ENCODE results near the gene SLC46A1.

SLC46A1 gene

DNA sequence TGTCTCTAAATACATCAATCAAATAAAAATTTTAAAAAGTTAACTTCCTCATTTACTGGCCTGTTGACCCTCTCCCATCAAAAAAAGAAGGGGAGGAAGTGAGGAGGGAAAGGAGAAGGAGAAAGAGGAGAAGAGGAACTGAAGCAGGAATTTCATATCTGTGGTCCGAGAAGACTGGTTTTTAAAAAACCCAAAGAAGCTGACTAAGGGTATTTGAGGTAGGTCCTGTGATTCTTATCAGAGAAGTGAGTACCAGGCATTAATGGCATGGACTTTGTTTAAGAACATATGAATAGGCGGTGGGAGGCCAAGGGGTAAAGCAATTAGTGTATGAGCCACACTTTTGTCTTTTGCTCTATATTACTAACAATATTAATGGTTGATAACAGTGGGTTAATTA lies 2.0 kb downstream of the SLC46A1 start:
- no peak for DNase-seq (ENCODE audit: low spot score)

DNA sequence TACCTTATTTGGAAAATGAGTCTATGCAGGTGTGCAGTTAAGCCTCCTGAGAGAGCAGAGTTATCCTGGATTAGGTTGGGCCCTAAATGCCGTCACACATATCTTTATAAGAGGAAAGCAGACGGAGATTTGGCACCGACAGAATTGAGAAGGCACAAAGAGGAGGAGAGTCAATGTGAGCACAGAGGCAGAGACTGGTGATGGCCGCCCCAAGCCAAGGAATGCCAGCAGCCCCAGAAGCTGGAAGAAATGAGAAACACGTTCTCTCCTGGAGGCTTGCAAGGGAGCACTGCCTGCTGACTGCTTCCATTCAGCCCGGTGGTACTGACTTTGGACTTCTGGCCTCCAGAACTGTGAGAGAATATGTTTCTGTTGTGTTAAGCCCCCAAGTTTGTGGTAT lies 3.2 kb downstream of the SLC46A1 start:
- DNase-seq (ENCODE audit: low spot score) = no peak

DNA sequence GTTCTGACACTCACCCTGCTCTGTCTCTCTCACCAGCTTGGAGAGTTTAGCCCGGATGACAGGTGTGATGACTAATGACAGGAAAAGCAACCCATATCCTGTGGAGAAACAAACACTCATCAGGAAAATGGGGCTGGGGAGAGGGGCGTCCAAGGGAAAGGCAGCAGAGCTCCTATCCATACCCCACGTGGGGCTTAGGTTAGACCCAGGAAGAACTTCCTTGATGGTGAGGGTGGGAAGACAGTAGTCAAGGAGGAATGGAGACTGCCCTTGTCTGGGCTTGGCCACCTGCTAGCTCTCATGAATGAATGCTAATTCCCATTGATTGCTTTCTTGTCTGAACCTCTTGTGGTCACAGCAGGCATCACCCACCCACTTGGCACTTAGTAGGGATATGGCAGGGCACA lies 3.8 kb downstream of the SLC46A1 start:
- no peak for DNase-seq (ENCODE audit: low spot score)

DNA sequence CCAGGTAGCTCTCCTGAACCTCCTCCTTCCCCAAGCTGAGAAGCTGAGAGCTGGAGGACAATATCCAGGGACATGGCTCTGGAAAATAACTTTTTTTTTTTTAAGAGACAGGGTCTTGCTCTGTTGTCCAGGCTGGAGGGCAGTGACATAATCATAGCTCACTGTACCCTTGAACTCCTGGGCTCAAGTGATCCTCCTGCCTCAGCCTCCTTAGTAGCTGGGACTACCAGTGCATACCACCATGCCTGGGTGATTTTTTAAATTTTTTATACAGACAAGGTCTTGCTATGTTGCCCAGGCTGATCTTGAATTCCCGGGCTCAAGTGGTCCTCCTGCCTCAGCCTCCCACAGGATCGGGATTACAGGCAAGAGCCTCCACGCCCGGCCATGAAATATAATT lies 6.2 kb downstream of the SLC46A1 start:
- DNase-seq (ENCODE audit: low spot score) = no peak

DNA sequence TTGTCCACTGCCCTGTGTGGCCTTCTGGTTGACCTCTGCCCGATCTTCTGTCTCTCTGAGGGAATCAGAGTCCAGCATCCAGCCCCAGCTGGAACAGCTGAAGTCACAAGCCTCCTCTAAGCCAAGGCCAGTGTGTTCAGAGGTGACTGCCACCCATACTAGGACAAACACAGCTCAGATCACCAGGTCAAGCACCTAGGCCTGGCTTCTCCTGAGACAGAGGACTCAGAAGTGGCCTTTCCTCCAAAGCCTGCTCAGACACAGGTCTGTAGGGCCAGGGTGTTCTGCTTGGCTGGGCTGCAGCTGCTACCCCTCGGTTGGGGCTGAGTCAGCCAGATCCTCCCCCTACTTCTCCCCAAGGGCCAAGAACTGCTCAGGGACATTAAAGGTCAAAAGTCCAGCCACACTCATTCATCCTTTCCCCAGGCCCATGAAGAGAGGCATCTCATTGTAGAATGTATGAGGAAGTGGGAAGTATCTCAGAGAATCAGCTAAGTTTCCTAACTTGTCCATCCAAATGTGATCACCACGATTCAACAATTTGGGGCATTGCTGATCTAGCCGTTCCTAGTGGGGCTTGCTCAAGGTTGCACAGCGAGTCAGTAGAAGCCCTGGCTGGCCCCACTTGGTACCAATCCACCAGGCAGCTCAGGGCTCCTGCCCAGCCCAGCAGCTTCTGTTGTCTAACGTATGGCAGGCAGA lies 7.6 kb downstream of the SLC46A1 start:
- DNase-seq (ENCODE audit: low spot score) = no peak

DNA sequence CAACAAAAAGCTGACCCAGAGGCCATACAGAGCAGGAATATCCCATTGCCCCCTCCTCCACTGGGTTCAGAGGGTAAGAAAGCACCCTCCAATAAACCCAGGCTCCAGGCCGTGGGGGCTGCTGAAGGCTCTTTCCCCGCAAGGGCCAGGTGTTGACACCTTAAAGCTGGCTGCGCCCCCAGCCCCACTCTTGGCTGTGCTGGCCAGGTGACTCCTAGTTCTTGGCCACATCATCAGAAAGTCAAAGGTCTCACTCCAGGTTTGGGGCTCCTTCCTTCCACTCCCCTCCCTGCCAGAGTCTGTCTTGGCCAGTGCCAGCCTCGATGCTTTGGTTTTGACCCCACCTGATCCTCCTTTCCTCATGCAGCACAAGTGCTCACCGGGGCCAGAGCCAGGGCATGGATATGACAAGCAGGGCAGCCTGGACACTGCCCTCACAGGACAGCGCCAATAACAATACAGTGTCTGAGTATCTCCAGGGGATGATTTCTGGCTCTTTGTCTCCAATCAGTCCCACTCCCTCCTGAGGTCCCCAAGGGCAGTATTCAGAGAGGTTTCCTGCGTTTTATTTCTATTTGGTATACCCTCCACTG lies 8.2 kb downstream of the SLC46A1 start:
- DNase-seq (ENCODE audit: low spot score) = no peak

DNA sequence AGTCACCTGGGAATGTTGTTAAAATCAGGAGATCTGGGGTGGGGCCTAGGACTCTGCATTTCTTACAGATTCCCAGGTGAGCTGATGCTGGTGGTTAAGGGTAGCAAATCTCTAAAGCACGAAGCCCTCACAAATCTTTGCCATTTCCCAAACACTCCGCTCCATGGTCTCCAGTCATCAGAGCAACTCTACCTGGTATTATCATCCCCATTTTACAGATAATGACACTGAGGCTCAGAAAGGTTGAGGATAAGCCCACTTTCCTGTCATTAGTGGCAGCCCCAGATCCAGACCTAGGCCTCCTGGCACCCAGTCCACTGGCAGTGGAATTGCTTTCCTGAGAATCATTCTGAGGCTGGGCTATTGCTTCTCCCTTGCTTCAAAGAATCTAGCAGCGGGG lies 8.7 kb downstream of the SLC46A1 start:
- DNase-seq (ENCODE audit: low spot score) = no peak

DNA sequence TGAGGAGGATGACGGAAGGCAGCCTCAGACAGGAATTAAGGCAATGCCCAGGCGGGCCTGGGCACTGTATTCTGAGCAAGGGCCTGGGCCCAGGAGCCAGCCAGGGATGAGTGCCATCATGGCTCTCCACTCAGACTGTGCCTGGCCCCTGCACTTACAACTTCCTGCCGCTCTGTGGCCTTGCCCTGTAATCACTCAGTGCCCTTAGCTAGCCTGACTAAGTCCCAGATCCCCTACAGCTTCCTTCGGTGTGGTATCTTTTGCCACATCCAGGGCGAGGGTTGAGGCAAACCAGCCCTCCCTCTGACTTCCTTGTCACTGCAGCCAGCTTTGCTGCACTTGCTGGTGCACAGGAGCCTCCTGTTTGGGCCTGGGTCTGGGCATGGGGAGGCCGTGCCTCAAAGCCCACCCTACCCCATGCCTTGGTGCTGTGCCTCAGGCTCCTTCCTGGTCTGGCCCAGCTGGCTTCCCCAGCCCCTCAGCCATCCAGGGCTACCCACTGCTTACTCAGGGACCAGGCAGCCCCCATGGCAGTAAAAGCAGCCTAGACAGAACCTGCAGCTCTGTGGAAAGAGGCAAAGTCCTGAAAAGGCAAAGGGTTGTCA lies 9.3 kb downstream of the SLC46A1 start:
- DNase-seq (ENCODE audit: low spot score) = no peak

DNA sequence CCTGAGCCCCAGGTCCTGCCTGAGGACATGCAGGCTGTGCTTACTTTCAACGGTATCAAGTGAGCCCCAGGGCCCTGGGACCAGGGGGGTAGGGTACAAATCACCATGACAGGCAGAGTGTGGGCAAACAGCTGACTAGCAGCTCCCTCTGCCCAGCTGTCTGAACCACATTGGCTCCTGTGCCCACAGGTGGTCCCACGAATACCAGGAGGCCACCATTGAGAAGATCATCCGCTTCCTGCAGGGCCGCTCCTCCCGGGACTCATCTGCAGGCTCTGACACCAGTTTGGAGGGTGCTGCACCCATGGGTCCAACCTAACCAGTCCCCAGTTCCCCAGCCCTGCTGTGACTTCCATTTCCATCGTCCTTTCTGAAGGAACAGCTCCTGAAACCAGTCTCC lies 10.0 kb downstream of the SLC46A1 start:
- DNase-seq (ENCODE audit: low spot score) = no peak

DNA sequence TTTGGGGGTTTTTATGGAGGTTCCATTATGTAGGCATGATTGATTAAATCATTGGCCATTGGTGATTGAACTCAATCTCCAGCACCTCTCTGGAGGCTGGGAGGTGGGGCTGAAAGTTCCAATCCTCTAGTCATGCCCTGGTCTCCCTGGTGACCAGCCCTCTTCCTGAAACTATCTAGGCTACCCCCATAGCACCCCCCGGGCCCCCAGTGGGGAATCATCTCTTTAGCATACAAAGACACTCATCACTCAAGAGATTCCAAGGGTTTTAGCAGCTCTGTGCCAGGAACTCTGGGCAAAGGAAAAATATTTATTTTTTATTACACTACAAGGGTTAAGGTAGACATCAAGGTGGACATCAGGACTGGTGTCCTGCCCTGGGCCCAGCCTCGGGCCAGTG lies 10.6 kb downstream of the SLC46A1 start:
- no peak for DNase-seq (ENCODE audit: low spot score)

DNA sequence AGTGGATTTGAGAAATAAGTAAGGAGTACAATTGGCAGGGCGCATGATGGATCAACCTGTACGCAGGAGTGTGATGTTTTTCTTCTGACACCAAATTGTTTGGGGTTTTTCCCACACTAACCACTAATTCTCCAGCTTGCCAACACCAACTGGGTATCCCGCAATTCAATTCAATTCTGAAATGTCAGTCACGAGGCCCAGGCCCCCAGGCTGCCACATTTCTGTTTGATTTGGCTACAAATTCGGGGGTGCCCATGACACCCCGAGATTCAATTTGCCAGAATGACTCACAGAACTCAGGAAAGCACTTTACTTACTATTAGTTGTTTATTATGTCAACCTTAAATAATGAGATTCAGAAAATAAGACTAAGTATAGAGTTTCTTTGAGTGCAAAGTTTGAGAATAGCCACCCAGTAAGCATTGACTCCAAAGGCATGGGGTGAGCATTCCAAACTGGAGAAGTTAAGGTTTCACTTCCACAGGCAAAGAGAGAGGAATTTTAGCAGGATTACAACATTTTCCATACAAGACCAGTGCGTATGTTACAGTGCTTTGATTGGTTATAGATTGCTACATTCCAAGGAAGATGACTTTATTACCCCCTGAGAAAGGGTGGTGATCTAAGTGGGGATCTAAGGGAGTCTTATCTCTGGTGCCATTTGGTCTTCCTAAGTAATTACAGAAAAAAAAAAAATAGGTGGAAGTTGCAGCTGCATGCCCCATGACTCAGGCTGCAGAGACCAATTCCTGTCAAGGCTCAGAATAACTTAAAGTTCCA lies 11.5 kb downstream of the SLC46A1 start:
- no peak for DNase-seq (ENCODE audit: low spot score)

DNA sequence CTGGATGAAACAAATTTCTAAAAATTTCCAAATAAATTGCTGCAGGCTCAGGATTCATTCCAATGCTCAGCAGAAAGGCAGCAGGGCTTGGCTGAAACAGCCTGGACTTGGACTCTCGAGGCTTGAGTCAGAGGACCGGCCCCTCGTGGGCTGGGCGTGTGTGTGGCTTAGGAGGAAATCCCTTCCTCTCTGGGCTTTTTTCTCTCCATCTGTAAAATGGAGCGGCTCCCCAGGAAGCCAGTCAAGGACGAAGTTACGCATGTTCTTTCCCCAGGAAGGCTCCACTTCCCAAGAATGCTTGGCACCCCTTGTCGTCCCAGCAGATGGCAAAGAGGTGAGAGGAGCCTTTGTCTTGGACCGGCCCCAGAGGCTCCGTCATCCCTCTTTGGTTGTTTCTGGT lies 13.5 kb downstream of the SLC46A1 start:
- DNase-seq (ENCODE audit: low spot score) = peak; percentile 28

DNA sequence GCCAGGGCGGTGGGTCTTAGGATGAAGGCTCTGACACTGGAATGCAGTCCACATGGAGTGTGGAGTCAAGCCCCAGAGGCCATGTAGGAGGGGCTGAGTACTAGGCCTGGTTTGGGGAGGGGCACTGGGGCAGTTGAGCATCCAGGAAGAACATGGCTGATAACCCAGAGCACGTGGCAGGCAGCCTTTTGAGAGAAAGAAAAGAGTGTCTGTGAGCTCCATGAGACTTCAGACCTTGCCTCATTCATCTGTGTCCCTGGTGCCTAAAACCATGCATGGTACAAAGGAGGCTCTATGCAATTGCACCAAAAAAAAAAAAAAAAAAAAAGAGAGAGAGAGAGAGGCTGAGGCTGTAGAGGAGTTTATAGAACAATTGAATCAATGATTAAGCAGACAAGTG lies 14.6 kb downstream of the SLC46A1 start:
- peak; percentile 30 for DNase-seq (ENCODE audit: low spot score)

DNA sequence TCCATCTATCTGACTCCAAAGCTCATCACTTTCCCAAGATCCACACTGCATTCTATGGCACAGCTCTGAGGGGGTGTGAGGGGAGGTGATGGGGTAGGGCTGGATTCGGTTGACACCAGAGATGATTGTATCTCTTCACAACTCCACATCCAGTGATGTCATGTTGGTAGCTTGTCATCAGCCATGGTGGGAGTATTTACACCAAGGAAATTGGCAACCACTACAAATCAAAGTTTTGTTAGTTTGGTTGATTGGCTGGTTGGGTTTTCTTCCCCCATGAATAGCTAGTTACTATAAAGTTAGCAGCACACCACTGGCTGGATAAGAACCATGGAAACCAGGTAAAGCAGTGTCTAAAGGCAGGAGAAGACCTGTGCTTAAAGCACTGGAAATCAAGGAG lies 15.0 kb downstream of the SLC46A1 start:
- DNase-seq (ENCODE audit: low spot score) = no peak

DNA sequence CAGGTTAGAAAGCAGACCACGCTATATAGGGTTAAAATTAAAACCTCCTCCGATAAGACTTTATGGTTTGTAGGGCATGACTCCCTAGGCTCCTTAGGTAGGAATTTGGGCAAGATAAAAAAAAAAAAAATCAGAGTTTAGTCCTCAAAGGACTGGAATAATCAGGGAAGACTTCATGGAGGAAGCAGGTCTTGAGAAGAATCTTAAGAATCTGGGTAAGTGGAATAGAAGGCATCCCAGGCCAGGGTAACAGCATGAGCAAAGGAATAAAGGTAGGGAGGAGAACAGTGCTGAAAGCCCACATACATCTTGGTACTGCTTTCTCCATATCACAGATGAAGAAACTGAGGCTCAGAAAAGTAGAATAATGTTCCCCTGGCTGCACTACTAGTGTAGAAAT lies 15.4 kb downstream of the SLC46A1 start:
- DNase-seq (ENCODE audit: low spot score) = no peak

DNA sequence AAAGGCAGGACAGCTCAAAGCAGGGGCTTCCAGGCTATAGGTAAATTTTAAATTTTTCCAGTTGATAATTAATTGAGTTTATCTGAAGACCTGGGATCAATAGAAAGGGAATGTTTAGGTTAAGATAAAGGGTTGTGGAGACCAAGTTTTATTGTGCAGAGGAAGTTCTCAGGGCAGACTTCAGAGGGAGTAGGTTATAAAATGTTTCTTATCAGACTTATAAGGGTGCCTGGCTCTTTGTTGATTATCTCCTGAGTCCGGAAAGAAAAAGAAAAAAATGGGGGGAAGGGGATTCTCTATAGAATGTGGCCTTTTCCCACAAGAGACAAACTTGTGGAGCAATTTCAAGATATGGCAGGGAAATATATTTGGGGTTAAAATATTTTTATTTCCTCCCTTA lies 15.9 kb downstream of the SLC46A1 start:
- DNase-seq (ENCODE audit: low spot score) = no peak

DNA sequence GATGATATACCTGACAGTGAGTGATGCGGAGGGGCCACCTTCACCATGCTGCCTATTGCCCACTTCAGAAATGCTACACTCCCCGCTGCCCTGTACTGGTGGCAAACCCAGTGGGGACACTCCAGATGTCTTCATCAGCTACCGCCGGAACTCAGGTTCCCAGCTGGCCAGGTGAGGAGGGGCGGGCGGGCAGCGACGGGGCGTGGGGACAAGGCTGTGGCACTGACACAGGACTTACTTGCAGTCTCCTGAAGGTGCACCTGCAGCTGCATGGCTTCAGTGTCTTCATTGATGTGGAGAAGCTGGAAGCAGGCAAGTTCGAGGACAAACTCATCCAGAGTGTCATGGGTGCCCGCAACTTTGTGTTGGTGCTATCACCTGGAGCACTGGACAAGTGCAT lies 17.9 kb downstream of the SLC46A1 start:
- peak; percentile 30 for DNase-seq (ENCODE audit: low spot score)

DNA sequence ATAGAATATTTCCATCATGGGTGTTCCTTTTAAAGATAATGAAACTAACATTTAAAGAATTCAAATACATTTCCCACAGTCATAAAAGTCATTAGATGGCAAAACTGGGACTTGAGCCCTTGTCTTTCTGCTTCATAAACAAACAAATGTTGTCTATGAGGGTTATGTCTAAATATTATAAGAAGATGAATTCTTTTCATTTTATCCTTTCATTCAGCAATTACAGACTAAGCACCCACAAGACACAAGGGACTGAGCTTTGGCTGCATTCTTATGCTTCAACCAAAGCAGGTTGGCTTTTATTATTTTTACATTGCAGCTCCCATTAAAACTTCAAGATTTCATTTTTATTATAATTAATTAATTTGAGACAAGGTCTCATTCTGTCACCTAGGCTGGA lies 19.6 kb downstream of the SLC46A1 start:
- no peak for DNase-seq (ENCODE audit: low spot score)

DNA sequence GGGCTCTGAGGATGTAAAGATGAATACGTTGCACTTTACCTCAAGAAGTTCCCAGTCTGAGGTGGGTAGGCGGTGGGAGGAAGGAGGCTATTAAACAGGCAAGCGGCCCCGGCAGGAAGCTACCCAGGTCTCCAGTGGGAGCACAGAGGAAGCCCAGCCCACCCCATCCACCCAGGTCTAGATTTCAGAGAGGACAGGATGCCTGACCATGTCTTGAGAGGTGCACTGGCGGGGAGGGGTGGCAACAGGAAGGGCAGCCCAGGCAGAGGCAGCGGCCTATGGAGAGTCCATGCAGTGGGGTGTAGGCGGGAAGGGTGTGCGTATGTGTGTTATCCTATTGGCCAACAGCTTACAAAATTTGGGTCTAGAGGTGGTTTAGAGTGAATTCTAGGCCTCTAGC lies 20.6 kb downstream of the SLC46A1 start:
- DNase-seq (ENCODE audit: low spot score) = no peak

DNA sequence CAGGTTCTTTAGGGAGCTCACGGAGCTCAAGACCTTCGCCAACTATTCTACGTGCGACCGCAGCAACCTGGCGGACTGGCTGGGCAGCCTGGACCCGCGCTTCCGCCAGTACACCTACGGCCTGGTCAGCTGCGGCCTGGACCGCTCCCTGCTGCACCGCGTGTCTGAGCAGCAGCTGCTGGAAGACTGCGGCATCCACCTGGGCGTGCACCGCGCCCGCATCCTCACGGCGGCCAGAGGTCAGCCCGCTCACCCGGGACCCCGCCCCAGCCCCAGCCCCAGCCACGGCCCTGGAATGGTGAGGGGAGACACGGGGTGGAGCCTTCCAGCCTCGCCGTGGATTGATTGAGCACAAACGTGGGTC lies 21.0 kb downstream of the SLC46A1 start:
- DNase-seq (ENCODE audit: low spot score) = peak; percentile 38

DNA sequence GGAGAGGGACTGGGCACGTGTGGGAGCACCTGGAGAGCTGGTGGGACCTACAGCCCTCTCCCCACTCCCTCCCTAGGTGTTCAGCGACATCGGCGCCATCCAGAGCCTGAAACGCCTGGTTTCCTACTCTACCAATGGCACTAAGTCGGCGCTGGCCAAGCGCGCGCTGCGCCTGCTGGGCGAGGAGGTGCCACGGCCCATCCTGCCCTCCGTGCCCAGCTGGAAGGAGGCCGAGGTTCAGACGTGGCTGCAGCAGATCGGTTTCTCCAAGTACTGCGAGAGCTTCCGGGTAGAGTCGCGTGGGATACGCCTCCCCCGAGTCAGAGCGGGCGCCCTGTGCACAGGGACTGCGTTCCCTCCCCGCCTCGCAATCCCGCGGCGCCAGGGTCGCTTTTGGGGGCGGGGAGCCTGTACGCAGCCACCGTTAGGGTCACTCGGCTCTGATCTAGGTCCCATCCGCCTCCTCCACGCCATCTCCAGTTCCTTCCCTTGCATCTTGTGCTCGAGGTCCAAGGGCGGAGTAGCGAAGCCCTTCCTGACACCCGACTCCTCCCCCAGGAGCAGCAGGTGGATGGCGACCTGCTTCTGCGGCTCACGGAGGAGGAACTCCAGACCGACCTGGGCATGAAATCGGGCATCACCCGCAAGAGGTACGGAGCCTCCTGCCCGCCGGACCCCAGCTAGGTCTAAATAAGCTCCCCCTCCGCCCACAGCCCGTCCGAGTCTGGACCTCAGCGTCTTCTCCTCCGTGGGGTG lies 21.6 kb downstream of the SLC46A1 start:
- DNase-seq (ENCODE audit: low spot score) = peak; percentile 37

DNA sequence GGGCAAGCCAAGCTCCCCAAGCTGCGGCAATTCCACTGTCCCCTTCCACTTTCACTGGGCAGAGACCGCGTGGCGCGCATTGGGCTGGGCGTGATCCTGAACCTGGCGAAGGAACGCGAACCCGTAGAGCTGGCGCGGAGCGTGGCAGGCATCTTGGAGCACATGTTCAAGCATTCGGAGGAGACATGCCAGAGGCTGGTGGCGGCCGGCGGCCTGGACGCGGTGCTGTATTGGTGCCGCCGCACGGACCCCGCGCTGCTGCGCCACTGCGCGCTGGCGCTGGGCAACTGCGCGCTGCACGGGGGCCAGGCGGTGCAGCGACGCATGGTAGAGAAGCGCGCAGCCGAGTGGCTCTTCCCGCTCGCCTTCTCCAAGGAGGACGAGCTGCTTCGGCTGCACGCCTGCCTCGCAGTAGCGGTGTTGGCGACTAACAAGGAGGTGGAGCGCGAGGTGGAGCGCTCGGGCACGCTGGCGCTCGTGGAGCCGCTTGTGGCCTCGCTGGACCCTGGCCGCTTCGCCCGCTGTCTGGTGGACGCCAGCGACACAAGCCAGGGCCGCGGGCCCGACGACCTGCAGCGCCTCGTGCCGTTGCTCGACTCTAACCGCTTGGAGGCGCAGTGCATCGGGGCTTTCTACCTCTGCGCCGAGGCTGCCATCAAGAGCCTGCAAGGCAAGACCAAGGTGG lies 24.7 kb downstream of the SLC46A1 start:
- DNase-seq (ENCODE audit: low spot score) = peak; percentile 47

Data from D341Med (cell line).